ENCODE results near the gene ITIH4.

ITIH4 gene

DNA sequence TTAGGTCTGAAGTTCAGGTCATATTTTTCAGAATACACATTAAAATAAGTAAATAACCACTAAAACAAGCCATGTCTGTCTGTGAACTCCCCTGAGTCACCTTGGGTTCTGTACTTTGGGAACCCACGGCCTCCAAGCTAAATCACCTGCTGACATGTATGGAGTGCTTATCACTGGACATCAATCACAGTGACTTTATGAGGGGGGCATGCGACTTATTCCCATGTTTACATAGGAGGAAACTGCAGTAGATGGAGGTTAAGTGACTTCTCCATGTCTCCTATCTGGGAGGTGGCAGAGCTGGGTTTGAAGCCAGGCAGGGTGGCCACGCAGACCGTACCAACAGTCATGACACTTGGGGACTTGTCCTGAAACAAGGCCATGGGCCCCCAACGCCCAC lies 8.1 kb downstream of the ITIH4 start:
- no peak overlapping the region for H3K27ac ChIP-seq (ENCODE audit: extremely low read depth, low read depth, low read length)
- no peaks in the 10 kb centered on the region for H3K9me3 ChIP-seq (ENCODE audit: control insufficient read depth, insufficient read depth, low read depth, low read length)
- no peaks in the 10 kb centered on the region for H3K4me1 ChIP-seq (ENCODE audit: control insufficient read depth, insufficient read depth, low read length)
- peaks cover 0 to 4% of the 10 kb centered on the region in 2 experiments; a peak in 1 of 3 replicates for H3K36me3 ChIP-seq (ENCODE audit: control insufficient read depth in 2 of 2, insufficient read depth in 1 of 2, low read length in 2 of 2)
- CTCF ChIA-PET = interaction anchor here (0.6 to 2.0 kb wide), 5 partner anchors 8 to 1167 kb away, joined by 3 to 6 read pairs (median 5); partner anchors contain the start of gene ITIH4
- H3K4me3 ChIP-seq (ENCODE audit: low read depth, low read length) = no peak overlapping the region
- POLR2A ChIA-PET = no interaction called here
- TF ChIP-seq TRIM28 (IDR thresholded peaks at IDR 0.05; ENCODE audit: borderline replicate concordance, low read length) (no peak), REPIN1 (tag by site-specific recombination; IDR thresholded peaks at IDR 0.05; ENCODE audit: low read depth) (no peak), ZIC2 (tag by site-specific recombination; IDR thresholded peaks at IDR 0.05) (peak; percentile 27; the same call in 1 of the 2 replicates), ZNF23 (tag by site-specific recombination; IDR thresholded peaks at IDR 0.05; ENCODE audit: borderline replicate concordance) (no peak), ZNF266 (tag by site-specific recombination; IDR thresholded peaks at IDR 0.05; ENCODE audit: low read depth) (no peak), ZNF701 (tag by site-specific recombination; IDR thresholded peaks at IDR 0.05) (no peak), ZNF292 (tag by site-specific recombination; IDR thresholded peaks at IDR 0.05; ENCODE audit: borderline replicate concordance, low read depth) (no peak), ZNF169 (tag by site-specific recombination; IDR thresholded peaks at IDR 0.05) (no peak), ZNF121 (tag by site-specific recombination; IDR thresholded peaks at IDR 0.05) (no peak), ZBTB8A (tag by site-specific recombination; IDR thresholded peaks at IDR 0.05) (no peak), GLIS1 (tag by site-specific recombination; IDR thresholded peaks at IDR 0.05) (0 out of 2 replicates have a peak, but pooled peaks have one; percentile 23), ZNF10 (tag by site-specific recombination; IDR thresholded peaks at IDR 0.05) (no peak), ZSCAN30 (tag by site-specific recombination; IDR thresholded peaks at IDR 0.05) (no peak), ZNF140 (tag by site-specific recombination; IDR thresholded peaks at IDR 0.05) (no peak), ZNF324 (tag by site-specific recombination; IDR thresholded peaks at IDR 0.05) (no peak), ZNF433 (tag by site-specific recombination; IDR thresholded peaks at IDR 0.05; ENCODE audit: low read depth) (no peak), PRDM6 (tag by site-specific recombination; IDR thresholded peaks at IDR 0.05) (peak; percentile 66), ZBTB49 (tag by site-specific recombination; IDR thresholded peaks at IDR 0.05; ENCODE audit: low read depth) (no peak), ZNF530 (tag by site-specific recombination; IDR thresholded peaks at IDR 0.05; ENCODE audit: low read depth) (no peak), ZFP37 (tag by site-specific recombination; IDR thresholded peaks at IDR 0.05) (no peak), ZNF830 (tag by site-specific recombination; IDR thresholded peaks at IDR 0.05; ENCODE audit: low read depth) (no peak), ZNF19 (tag by site-specific recombination; IDR thresholded peaks at IDR 0.05; ENCODE audit: low read depth) (no peak), ZNF624 (tag by site-specific recombination; IDR thresholded peaks at IDR 0.05) (no peak), ZNF626 (tag by site-specific recombination; IDR thresholded peaks at IDR 0.05) (no peak), HIC1 (tag by site-specific recombination; IDR thresholded peaks at IDR 0.05) (no peak)
- TF ChIP-seq, protein P1, sequence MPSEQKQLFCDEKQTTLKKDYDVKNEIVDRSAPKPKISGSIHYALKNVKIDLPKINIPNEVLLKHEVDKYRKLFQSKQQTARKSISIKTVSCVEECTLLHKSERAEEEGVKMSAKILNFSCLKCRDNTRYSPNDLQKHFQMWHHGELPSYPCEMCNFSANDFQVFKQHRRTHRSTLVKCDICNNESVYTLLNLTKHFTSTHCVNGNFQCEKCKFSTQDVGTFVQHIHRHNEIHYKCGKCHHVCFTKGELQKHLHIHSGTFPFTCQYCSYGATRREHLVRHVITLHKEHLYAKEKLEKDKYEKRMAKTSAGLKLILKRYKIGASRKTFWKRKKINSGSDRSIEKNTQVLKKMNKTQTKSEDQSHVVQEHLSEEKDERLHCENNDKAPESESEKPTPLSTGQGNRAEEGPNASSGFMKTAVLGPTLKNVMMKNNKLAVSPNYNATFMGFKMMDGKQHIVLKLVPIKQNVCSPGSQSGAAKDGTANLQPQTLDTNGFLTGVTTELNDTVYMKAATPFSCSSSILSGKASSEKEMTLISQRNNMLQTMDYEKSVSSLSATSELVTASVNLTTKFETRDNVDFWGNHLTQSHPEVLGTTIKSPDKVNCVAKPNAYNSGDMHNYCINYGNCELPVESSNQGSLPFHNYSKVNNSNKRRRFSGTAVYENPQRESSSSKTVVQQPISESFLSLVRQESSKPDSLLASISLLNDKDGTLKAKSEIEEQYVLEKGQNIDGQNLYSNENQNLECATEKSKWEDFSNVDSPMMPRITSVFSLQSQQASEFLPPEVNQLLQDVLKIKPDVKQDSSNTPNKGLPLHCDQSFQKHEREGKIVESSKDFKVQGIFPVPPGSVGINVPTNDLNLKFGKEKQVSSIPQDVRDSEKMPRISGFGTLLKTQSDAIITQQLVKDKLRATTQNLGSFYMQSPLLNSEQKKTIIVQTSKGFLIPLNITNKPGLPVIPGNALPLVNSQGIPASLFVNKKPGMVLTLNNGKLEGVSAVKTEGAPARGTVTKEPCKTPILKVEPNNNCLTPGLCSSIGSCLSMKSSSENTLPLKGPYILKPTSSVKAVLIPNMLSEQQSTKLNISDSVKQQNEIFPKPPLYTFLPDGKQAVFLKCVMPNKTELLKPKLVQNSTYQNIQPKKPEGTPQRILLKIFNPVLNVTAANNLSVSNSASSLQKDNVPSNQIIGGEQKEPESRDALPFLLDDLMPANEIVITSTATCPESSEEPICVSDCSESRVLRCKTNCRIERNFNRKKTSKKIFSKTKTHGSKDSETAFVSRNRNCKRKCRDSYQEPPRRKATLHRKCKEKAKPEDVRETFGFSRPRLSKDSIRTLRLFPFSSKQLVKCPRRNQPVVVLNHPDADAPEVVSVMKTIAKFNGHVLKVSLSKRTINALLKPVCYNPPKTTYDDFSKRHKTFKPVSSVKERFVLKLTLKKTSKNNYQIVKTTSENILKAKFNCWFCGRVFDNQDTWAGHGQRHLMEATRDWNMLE (tag by site-specific recombination; conservative IDR thresholded peaks at IDR 0.05; ENCODE audit: low read depth) = no peak
- TF ChIP-seq, protein P2, sequence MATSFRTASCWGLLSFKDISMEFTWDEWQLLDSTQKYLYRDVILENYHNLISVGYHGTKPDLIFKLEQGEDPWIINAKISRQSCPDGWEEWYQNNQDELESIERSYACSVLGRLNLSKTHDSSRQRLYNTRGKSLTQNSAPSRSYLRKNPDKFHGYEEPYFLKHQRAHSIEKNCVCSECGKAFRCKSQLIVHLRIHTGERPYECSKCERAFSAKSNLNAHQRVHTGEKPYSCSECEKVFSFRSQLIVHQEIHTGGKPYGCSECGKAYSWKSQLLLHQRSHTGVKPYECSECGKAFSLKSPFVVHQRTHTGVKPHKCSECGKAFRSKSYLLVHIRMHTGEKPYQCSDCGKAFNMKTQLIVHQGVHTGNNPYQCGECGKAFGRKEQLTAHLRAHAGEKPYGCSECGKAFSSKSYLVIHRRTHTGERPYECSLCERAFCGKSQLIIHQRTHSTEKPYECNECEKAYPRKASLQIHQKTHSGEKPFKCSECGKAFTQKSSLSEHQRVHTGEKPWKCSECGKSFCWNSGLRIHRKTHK (tag by site-specific recombination; IDR thresholded peaks at IDR 0.05) = no peak

All from HEK293 (cell line).